Measurements from ENCODE around the gene PTPN6.

PTPN6 gene

GRCh38 chr12:6921996-6922946 lies 28.9 kb upstream of the PTPN6 start:
- CTCF ChIA-PET: interaction anchor here (1.6 kb wide), 1 partner anchor 53 kb away, joined by 5 read pairs; no protein-coding TSS in a partner anchor
- TF ChIP-seq CTBP1 (IDR thresholded peaks at IDR 0.05; ENCODE audit: borderline replicate concordance): no peak
- TF ChIP-seq SP1 (IDR thresholded peaks at IDR 0.05): no peak
- TF ChIP-seq ARNT (IDR thresholded peaks at IDR 0.05): no peak
- TF ChIP-seq L3MBTL2 (conservative IDR thresholded peaks at IDR 0.05): no peak
- TF ChIP-seq FOXA1 (IDR thresholded peaks at IDR 0.05): no peak
- TF ChIP-seq FOXK2 (IDR thresholded peaks at IDR 0.05): no peak
- no peak for TF ChIP-seq LEF1 (IDR thresholded peaks at IDR 0.05; ENCODE audit: borderline replicate concordance)
- no peak for TF ChIP-seq ZNF384 (IDR thresholded peaks at IDR 0.05)
- no peak for TF ChIP-seq ELF4 (IDR thresholded peaks at IDR 0.05)
- no peak for TF ChIP-seq NFRKB (IDR thresholded peaks at IDR 0.05)
- TF ChIP-seq PKNOX1 (IDR thresholded peaks at IDR 0.05): no peak
- DNase-seq (ENCODE audit: extremely low spot score): no peak
- POLR2A ChIA-PET: interaction anchor here (0.7 to 6.0 kb wide), 7 partner anchors 11 to 53 kb away, joined by 3 to 95 read pairs (median 4); partner anchors contain the start of genes C12orf57 and RNU7-1

- POLR2A ChIA-PET: interaction anchor here (1.2 to 8.3 kb wide), 12 partner anchors 7 to 55 kb away, joined by 3 to 174 read pairs (median 11); partner anchors contain the start of genes C12orf57, ENO2, RNU7-1 and SPSB2
- TF ChIP-seq HDGF (IDR thresholded peaks at IDR 0.05; ENCODE audit: borderline replicate concordance): no peak
- TF ChIP-seq SUZ12 (IDR thresholded peaks at IDR 0.05): no peak
- no peak for TF ChIP-seq L3MBTL2 (conservative IDR thresholded peaks at IDR 0.05)
- TF ChIP-seq TARDBP (IDR thresholded peaks at IDR 0.05): no peak
- TF ChIP-seq FOXA1 (IDR thresholded peaks at IDR 0.05): no peak
- TF ChIP-seq ARNT (IDR thresholded peaks at IDR 0.05): no peak
- TF ChIP-seq NFRKB (IDR thresholded peaks at IDR 0.05): no peak
- no peak for TF ChIP-seq ELF4 (IDR thresholded peaks at IDR 0.05)
- no peak for TF ChIP-seq CTBP1 (IDR thresholded peaks at IDR 0.05; ENCODE audit: borderline replicate concordance)
- no peak for TF ChIP-seq LEF1 (IDR thresholded peaks at IDR 0.05; ENCODE audit: borderline replicate concordance)
- TF ChIP-seq BHLHE40 (IDR thresholded peaks at IDR 0.05; ENCODE audit: borderline replicate concordance): no peak
- TF ChIP-seq FOXK2 (IDR thresholded peaks at IDR 0.05): no peak
- no peak for TF ChIP-seq SP1 (IDR thresholded peaks at IDR 0.05)
- no peak for TF ChIP-seq FOXM1 (IDR thresholded peaks at IDR 0.05; ENCODE audit: borderline replicate concordance)
- TF ChIP-seq ZNF384 (IDR thresholded peaks at IDR 0.05): no peak
- no peak for TF ChIP-seq PKNOX1 (IDR thresholded peaks at IDR 0.05)
Observed at GRCh38 chr12:6923003-6923732, 28.0 kb upstream of the PTPN6 start.

DNA sequence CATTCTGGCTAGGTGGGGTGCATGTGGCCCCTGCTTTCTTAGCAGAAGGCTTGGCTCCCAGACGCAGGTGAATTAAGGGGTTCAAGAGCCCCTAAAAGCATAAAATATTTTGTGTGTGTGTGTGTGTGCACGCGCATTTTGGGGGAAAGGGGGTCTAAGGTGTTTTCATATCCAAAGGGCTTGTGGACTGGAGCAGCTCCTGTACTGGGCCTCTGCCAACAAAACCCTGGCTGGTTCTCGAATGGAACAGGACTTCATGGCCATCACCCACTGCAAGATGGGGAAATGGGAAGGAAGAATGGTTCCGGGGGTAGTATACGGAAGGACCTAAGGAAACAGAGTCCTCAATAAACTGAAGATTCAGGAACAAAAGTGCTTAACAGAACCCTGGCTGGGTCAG lies 27.3 kb upstream of the PTPN6 start:
- no peak for DNase-seq (ENCODE audit: extremely low spot score)
- POLR2A ChIA-PET: interaction anchor here (1.3 to 8.3 kb wide), 10 partner anchors 8 to 56 kb away, joined by 3 to 174 read pairs (median 20); partner anchors contain the start of genes C12orf57, ENO2, RNU7-1 and SPSB2
- TF ChIP-seq TARDBP (IDR thresholded peaks at IDR 0.05) (no peak), ZNF384 (IDR thresholded peaks at IDR 0.05) (no peak), BHLHE40 (IDR thresholded peaks at IDR 0.05; ENCODE audit: borderline replicate concordance) (no peak)
- CTCF ChIA-PET: interaction anchor here (0.6 to 2.4 kb wide), 13 partner anchors 10 to 99 kb away, joined by 3 to 9 read pairs (median 4); partner anchors contain the start of genes ENO2 and SPSB2

More at GRCh38 chr12:6923003-6923732, 28.0 kb upstream of the PTPN6 start:
- no peak for DNase-seq (ENCODE audit: extremely low spot score)
- CTCF ChIA-PET: interaction anchor here (0.6 to 1.3 kb wide), 5 partner anchors 12 to 51 kb away, joined by 3 to 6 read pairs (median 4); partner anchors contain the start of gene SPSB2

GRCh38 chr12:6925239-6925539 lies 26.0 kb upstream of the PTPN6 start:
- ChIA-PET POLR2A (interaction anchor here (0.8 to 8.3 kb wide), 17 partner anchors 9 to 236 kb away, joined by 3 to 174 read pairs (median 10); partner anchors contain the start of genes C12orf57, CDCA3, COPS7A and ENO2), CTCF (interaction anchor here (0.6 to 3.0 kb wide), 19 partner anchors 8 to 187 kb away, joined by 3 to 15 read pairs (median 4); partner anchors contain the start of genes C12orf57 and RNU7-1)
- no peak for DNase-seq (ENCODE audit: extremely low spot score)
- TF ChIP-seq HDGF (IDR thresholded peaks at IDR 0.05; ENCODE audit: borderline replicate concordance): no peak
- no peak for TF ChIP-seq NFRKB (IDR thresholded peaks at IDR 0.05)
- TF ChIP-seq FOXA1 (IDR thresholded peaks at IDR 0.05): no peak
- no peak for TF ChIP-seq SP1 (IDR thresholded peaks at IDR 0.05)
- no peak for TF ChIP-seq ARNT (IDR thresholded peaks at IDR 0.05)
- TF ChIP-seq FOXM1 (IDR thresholded peaks at IDR 0.05; ENCODE audit: borderline replicate concordance): no peak
- no peak for TF ChIP-seq CTBP1 (IDR thresholded peaks at IDR 0.05; ENCODE audit: borderline replicate concordance)
- no peak for TF ChIP-seq FOXK2 (IDR thresholded peaks at IDR 0.05)
- no peak for TF ChIP-seq PKNOX1 (IDR thresholded peaks at IDR 0.05)
- no peak for TF ChIP-seq LEF1 (IDR thresholded peaks at IDR 0.05; ENCODE audit: borderline replicate concordance)

DNA sequence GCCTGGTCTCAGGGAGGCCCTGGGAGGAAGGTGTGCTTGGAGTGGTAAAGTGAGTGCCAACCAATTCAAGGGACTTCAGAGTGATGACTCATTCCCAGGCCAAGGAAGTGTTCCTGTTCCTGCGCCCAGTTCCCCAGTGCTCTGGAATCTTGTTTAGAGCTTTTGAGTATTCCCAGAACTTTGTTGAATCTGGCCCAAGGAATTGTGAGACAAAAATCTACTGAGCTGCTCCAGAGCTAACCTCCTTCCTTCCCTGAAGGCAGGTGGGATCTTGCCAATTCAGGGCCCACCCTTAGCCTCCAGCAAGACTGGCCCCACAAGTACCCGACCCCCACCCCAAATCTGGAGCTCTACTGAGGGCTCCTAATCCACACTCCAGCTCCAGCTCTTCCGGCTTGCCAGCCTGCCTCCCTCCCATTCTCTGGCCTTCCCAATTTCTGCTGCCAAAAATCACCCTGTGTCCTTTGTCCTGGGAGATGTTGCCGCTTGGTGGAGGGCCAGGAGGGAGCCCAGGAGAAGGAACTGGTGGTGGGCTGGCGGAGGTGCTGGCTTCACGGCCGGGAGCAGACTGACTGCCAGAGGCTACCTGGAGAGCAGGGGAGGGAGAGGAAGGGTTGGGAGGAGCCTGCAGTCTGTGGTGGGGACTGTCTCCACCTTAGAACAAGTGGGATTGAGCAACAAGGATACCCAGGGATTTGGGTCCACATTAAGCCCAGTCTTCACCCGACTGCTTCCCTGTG lies 25.4 kb upstream of the PTPN6 start:
- DNase-seq (ENCODE audit: extremely low spot score): no peak
- CTCF ChIA-PET: interaction anchor here (0.6 to 3.0 kb wide), 22 partner anchors 9 to 186 kb away, joined by 3 to 15 read pairs (median 4); partner anchors contain the start of genes C12orf57, MLF2 and RNU7-1
- POLR2A ChIA-PET: interaction anchor here (0.8 to 8.3 kb wide), 17 partner anchors 10 to 236 kb away, joined by 3 to 174 read pairs (median 10); partner anchors contain the start of genes C12orf57, CDCA3, COPS7A and ENO2
- no peak for TF ChIP-seq SP1 (IDR thresholded peaks at IDR 0.05)
- no peak for TF ChIP-seq ARNT (IDR thresholded peaks at IDR 0.05)
- no peak for TF ChIP-seq PKNOX1 (IDR thresholded peaks at IDR 0.05)
- no peak for TF ChIP-seq BHLHE40 (IDR thresholded peaks at IDR 0.05; ENCODE audit: borderline replicate concordance)
- no peak for TF ChIP-seq HDGF (IDR thresholded peaks at IDR 0.05; ENCODE audit: borderline replicate concordance)
- TF ChIP-seq FOXM1 (IDR thresholded peaks at IDR 0.05; ENCODE audit: borderline replicate concordance): no peak
- TF ChIP-seq SUZ12 (IDR thresholded peaks at IDR 0.05): no peak
- TF ChIP-seq LEF1 (IDR thresholded peaks at IDR 0.05; ENCODE audit: borderline replicate concordance): no peak
- TF ChIP-seq CTBP1 (IDR thresholded peaks at IDR 0.05; ENCODE audit: borderline replicate concordance): no peak
- no peak for TF ChIP-seq FOXA1 (IDR thresholded peaks at IDR 0.05)
- no peak for TF ChIP-seq NFRKB (IDR thresholded peaks at IDR 0.05)
- TF ChIP-seq L3MBTL2 (conservative IDR thresholded peaks at IDR 0.05): no peak

All from HEK293T (cell line).